Tibial nerve (tissue), 4 donors: ENCODE results near the gene VN1R5.

Experiments
- CTCF ChIP-seq, 5 experiments: fragments of 200-600 bp in 3 of 5; fragments of 450-650 bp in 2 of 5; sonication (generic) in 3 of 5; IDR thresholded peaks; one replicate each; pipeline ENCODE4 v1.5.1; 2016 to 2019; ENCODE audit warnings: antibody characterized with exemption in 5 of 5, mild to moderate bottlenecking in 3 of 5, moderate library complexity in 2 of 5
- EP300 ChIP-seq, 2 donors: sonication (generic); formaldehyde crosslinking; IDR thresholded peaks; one replicate each; pipeline ENCODE4 v1.6.1; 2017; ENCODE audit warnings: antibody characterized with exemption in 2 of 2, mild to moderate bottlenecking in 1 of 2

GRCh38 chr1:247300491-247301175 is 44.8 kb downstream of the VN1R5 start:
- no peak for TF ChIP-seq EP300 (IDR thresholded peaks at IDR 0.05)
- TF ChIP-seq CTCF (IDR thresholded peaks at IDR 0.05) = no peak
